ENCODE measurements around the gene PEX5L. TPM values are rescaled to one million over a fixed set of nuclear protein-coding genes. Genes with fewer than 3 reads are reported as not detected.

The PEX5L gene
- polyA plus RNA-seq, 1 experiment = 0.14 TPM

GRCh38 chr3:179973931-179974361, 62.8 kb downstream of the PEX5L start:
- Histone ChIP-seq H3K27me3 (ENCODE audit: control insufficient read depth, insufficient read depth, low read length) (no peaks in the 10 kb centered on the region), H3K27ac (ENCODE audit: low read depth, low read length) (no peak overlapping the region), H3K9me3 (ENCODE audit: control insufficient read depth, insufficient read depth, low read length) (no peaks in the 10 kb centered on the region), H3K4me3 (ENCODE audit: low read depth, low read length) (no peak overlapping the region)
- ChIA-PET POLR2A (interaction anchor here (0.6 kb wide), 1 partner anchor 41 kb away, joined by 4 read pairs; no protein-coding TSS in a partner anchor), CTCF (interaction anchor here (0.9 kb wide), 1 partner anchor 162 kb away, joined by 3 read pairs; no protein-coding TSS in a partner anchor)
- no peak for TF ChIP-seq CTCF (IDR thresholded peaks at IDR 0.05; ENCODE audit: low read depth, low read length)
- DNase-seq (ENCODE audit: low read depth, low spot score) = no peak

- no peak for DNase-seq (ENCODE audit: low read depth, low spot score)
- no peak overlapping the region for H3K4me3 ChIP-seq (ENCODE audit: low read depth, low read length)
- no peak overlapping the region for H3K27ac ChIP-seq (ENCODE audit: low read depth, low read length)
- H3K9me3 ChIP-seq (ENCODE audit: control insufficient read depth, insufficient read depth, low read length) = no peaks in the 10 kb centered on the region
- CTCF ChIA-PET = interaction anchor here (0.9 kb wide), 1 partner anchor 161 kb away, joined by 3 read pairs; no protein-coding TSS in a partner anchor
- no peaks in the 10 kb centered on the region for H3K27me3 ChIP-seq (ENCODE audit: control insufficient read depth, insufficient read depth, low read length)
- TF ChIP-seq CTCF (IDR thresholded peaks at IDR 0.05; ENCODE audit: low read depth, low read length) = no peak
- POLR2A ChIA-PET = no interaction called here
Observed at GRCh38 chr3:179972881-179973423, 63.8 kb downstream of the PEX5L start.

- no peak overlapping the region for H3K4me3 ChIP-seq (ENCODE audit: low read depth, low read length)
- H3K27me3 ChIP-seq (ENCODE audit: control insufficient read depth, insufficient read depth, low read length) = no peaks in the 10 kb centered on the region
- ChIA-PET POLR2A (no interaction called here), CTCF (interaction anchor here (0.7 to 1.1 kb wide), 2 partner anchors 42 to 624 kb away, joined by 3 read pairs; no protein-coding TSS in a partner anchor)
- TF ChIP-seq CTCF (IDR thresholded peaks at IDR 0.05; ENCODE audit: low read depth, low read length) = no peak
- H3K27ac ChIP-seq (ENCODE audit: low read depth, low read length) = no peak overlapping the region
- H3K9me3 ChIP-seq (ENCODE audit: control insufficient read depth, insufficient read depth, low read length) = no peaks in the 10 kb centered on the region
- DNase-seq (ENCODE audit: low read depth, low spot score) = no peak
Observed at GRCh38 chr3:179971280-179971679, 65.5 kb downstream of the PEX5L start.

GRCh38 chr3:179970746-179971145, 66.0 kb downstream of the PEX5L start:
- no peak overlapping the region for H3K4me3 ChIP-seq (ENCODE audit: low read depth, low read length)
- no peaks in the 10 kb centered on the region for H3K9me3 ChIP-seq (ENCODE audit: control insufficient read depth, insufficient read depth, low read length)
- no peak for TF ChIP-seq CTCF (IDR thresholded peaks at IDR 0.05; ENCODE audit: low read depth, low read length)
- ChIA-PET POLR2A (no interaction called here), CTCF (interaction anchor here (0.7 to 1.1 kb wide), 2 partner anchors 41 to 624 kb away, joined by 3 read pairs; no protein-coding TSS in a partner anchor)
- H3K27me3 ChIP-seq (ENCODE audit: control insufficient read depth, insufficient read depth, low read length) = no peaks in the 10 kb centered on the region
- DNase-seq (ENCODE audit: low read depth, low spot score) = no peak
- H3K27ac ChIP-seq (ENCODE audit: low read depth, low read length) = no peak overlapping the region

GRCh38 chr3:179969525-179969924, 67.2 kb downstream of the PEX5L start:
- ChIA-PET POLR2A (no interaction called here), CTCF (no interaction called here)
- DNase-seq (ENCODE audit: low read depth, low spot score) = no peak
- H3K9me3 ChIP-seq (ENCODE audit: control insufficient read depth, insufficient read depth, low read length) = no peaks in the 10 kb centered on the region
- TF ChIP-seq CTCF (IDR thresholded peaks at IDR 0.05; ENCODE audit: low read depth, low read length) = no peak
- H3K4me3 ChIP-seq (ENCODE audit: low read depth, low read length) = no peak overlapping the region
- no peak overlapping the region for H3K27ac ChIP-seq (ENCODE audit: low read depth, low read length)
- no peaks in the 10 kb centered on the region for H3K27me3 ChIP-seq (ENCODE audit: control insufficient read depth, insufficient read depth, low read length)
